WERI-Rb-1 (cell line): ENCODE measurements around the gene PPP6C.

Experiments used
- DNase-seq: peaks from one replicate; pipeline ENCODE4 v3.0.0-alpha.2; 2020
- H3K27ac ChIP-seq: fragments of 250-450 bp; sonication (Bioruptor Pico); 2 replicates; pipeline ENCODE4 v1.5.1; 2020; ENCODE audit warnings: mild to moderate bottlenecking, moderate library complexity
- H3K27me3 ChIP-seq: fragments of 250-450 bp; sonication (Bioruptor Pico); 2 replicates; pipeline ENCODE4 v1.5.1; 2021; ENCODE audit warnings: mild to moderate bottlenecking, low read depth, moderate library complexity; ENCODE audit not compliant: insufficient read depth, severe bottlenecking
- H3K36me3 ChIP-seq: fragments of 250-450 bp; sonication (Bioruptor Pico); 2 replicates; pipeline ENCODE4 v1.5.1; 2020; ENCODE audit warnings: mild to moderate bottlenecking, moderate library complexity
- H3K4me3 ChIP-seq: 2 replicates; pipeline ENCODE4 v1.5.1; 2011; ENCODE audit warnings: low read depth, mild to moderate bottlenecking, control low read depth, low read length
- H3K9me3 ChIP-seq: fragments of 250-450 bp; sonication (Bioruptor Pico); 2 replicates; pipeline ENCODE4 v1.5.1; 2021; ENCODE audit warnings: mild to moderate bottlenecking, moderate library complexity; ENCODE audit not compliant: severe bottlenecking
- CTCF ChIP-seq: IDR thresholded peaks from 2 replicates; pipeline ENCODE4 v1.5.1; 2011; ENCODE audit warnings: low read depth, mild to moderate bottlenecking, control low read depth, inconsistent platforms, low read length

The PPP6C gene

GRCh38 chr9:125147401-125147951, 42.1 kb downstream of the PPP6C start:
- Histone ChIP-seq H3K27me3 (no peaks in the 10 kb centered on the region), H3K36me3 (peaks cover 23% of the 10 kb centered on the region), H3K27ac (no peak overlapping the region), H3K4me3 (no peak overlapping the region), H3K9me3 (no peaks in the 10 kb centered on the region)
- no peak for TF ChIP-seq CTCF
- no peak for DNase-seq

GRCh38 chr9:125146247-125146646, 43.4 kb downstream of the PPP6C start:
- no peak for TF ChIP-seq CTCF
- H3K27me3 ChIP-seq, result no peaks in the 10 kb centered on the region
- H3K4me3 ChIP-seq, result no peak overlapping the region
- peaks cover 26% of the 10 kb centered on the region for H3K36me3 ChIP-seq
- no peak for DNase-seq
- no peak overlapping the region for H3K27ac ChIP-seq
- H3K9me3 ChIP-seq, result no peaks in the 10 kb centered on the region

GRCh38 chr9:125145425-125145824, 44.2 kb downstream of the PPP6C start:
- Histone ChIP-seq H3K27me3 (no peaks in the 10 kb centered on the region), H3K4me3 (no peak overlapping the region), H3K36me3 (peaks cover 20% of the 10 kb centered on the region), H3K9me3 (no peaks in the 10 kb centered on the region), H3K27ac (no peak overlapping the region)
- DNase-seq, result no peak
- no peak for TF ChIP-seq CTCF

- H3K36me3 ChIP-seq, result peaks cover 22% of the 10 kb centered on the region
- H3K4me3 ChIP-seq, result peak within 1 kb of the TSS; percentile 51
- peak; percentile 100 for DNase-seq
- peak within 1 kb of the TSS; percentile 46 for H3K27ac ChIP-seq
- peak; percentile 99 for TF ChIP-seq CTCF
- no peaks in the 10 kb centered on the region for H3K9me3 ChIP-seq
- no peaks in the 10 kb centered on the region for H3K27me3 ChIP-seq
Observed at GRCh38 chr9:125143377-125144090, 46.1 kb downstream of the PPP6C start, which contains the start of gene SCAI. Gene SCAI, minus strand, starts transcription at chr9:125143528. Its CDS starts 91 bp downstream, at chr9:125143437.

- TF ChIP-seq CTCF, result peak; percentile 34; the same call in 1 of the 2 replicates
Observed at GRCh38 chr9:125142560-125143376, 46.8 kb downstream of the PPP6C start.

More at GRCh38 chr9:125142560-125143376, 46.8 kb downstream of the PPP6C start:
- peak overlapping the region; percentile 51 for H3K4me3 ChIP-seq
- H3K27ac ChIP-seq, result peak overlapping the region; percentile 46
- peaks cover 23% of the 10 kb centered on the region for H3K36me3 ChIP-seq
- no peak for DNase-seq
- no peaks in the 10 kb centered on the region for H3K9me3 ChIP-seq
- H3K27me3 ChIP-seq, result no peaks in the 10 kb centered on the region
